T-helper 1 cell treated with Interleukin-12 subunit alpha and Interleukin-12 subunit beta and Interleukin-4 antibody, amounts not matched to agents 30 μg/mL and 1 μg/mL, for 36 hours (primary cell): ENCODE results near the gene IGDCC3.

Source experiments
- H3K27ac Mint-ChIP-seq: one replicate; pipeline ENCODE4 v1.8.0; 2021; ENCODE audit warnings: mild to moderate bottlenecking, mixed read lengths
- H3K27me3 Mint-ChIP-seq: one replicate; pipeline ENCODE4 v1.8.0; 2021; ENCODE audit warnings: low read depth, mixed read lengths
- H3K36me3 Mint-ChIP-seq: one replicate; pipeline ENCODE4 v1.8.0; 2021; ENCODE audit warnings: low read depth, mixed read lengths
- H3K4me1 Mint-ChIP-seq: one replicate; pipeline ENCODE4 v1.8.0; 2021; ENCODE audit warnings: low read depth, mixed read lengths
- H3K4me3 Mint-ChIP-seq: one replicate; pipeline ENCODE4 v1.8.0; 2021; ENCODE audit warnings: mild to moderate bottlenecking, moderate library complexity, mixed read lengths
- H3K9me3 Mint-ChIP-seq: one replicate; pipeline ENCODE4 v1.8.0; 2021; ENCODE audit warnings: mixed read lengths

IGDCC3 gene

GRCh38 chr15:65373163-65373651 lies 4.6 kb downstream of the IGDCC3 start:
- Mint-ChIP-seq H3K27ac (no peak overlapping the region), H3K36me3 (no peaks in the 10 kb centered on the region), H3K4me3 (no peak overlapping the region), H3K4me1 (peaks cover 6% of the 10 kb centered on the region), H3K27me3 (peaks cover 43% of the 10 kb centered on the region), H3K9me3 (no peaks in the 10 kb centered on the region)

GRCh38 chr15:65372787-65373067 lies 5.1 kb downstream of the IGDCC3 start:
- no peak overlapping the region for H3K27ac Mint-ChIP-seq
- peaks cover 6% of the 10 kb centered on the region for H3K4me1 Mint-ChIP-seq
- H3K4me3 Mint-ChIP-seq = no peak overlapping the region
- no peaks in the 10 kb centered on the region for H3K36me3 Mint-ChIP-seq
- peaks cover 42% of the 10 kb centered on the region for H3K27me3 Mint-ChIP-seq
- no peaks in the 10 kb centered on the region for H3K9me3 Mint-ChIP-seq

GRCh38 chr15:65371976-65372786 lies 5.6 kb downstream of the IGDCC3 start:
- H3K27me3 Mint-ChIP-seq = peaks cover 41% of the 10 kb centered on the region
- no peaks in the 10 kb centered on the region for H3K36me3 Mint-ChIP-seq
- H3K27ac Mint-ChIP-seq = no peak overlapping the region
- H3K9me3 Mint-ChIP-seq = no peaks in the 10 kb centered on the region
- no peak overlapping the region for H3K4me3 Mint-ChIP-seq
- H3K4me1 Mint-ChIP-seq = peaks cover 6% of the 10 kb centered on the region

GRCh38 chr15:65370885-65371284 lies 6.9 kb downstream of the IGDCC3 start:
- peaks cover 28% of the 10 kb centered on the region for H3K27me3 Mint-ChIP-seq
- H3K9me3 Mint-ChIP-seq = no peaks in the 10 kb centered on the region
- H3K4me1 Mint-ChIP-seq = peaks cover 3% of the 10 kb centered on the region

GRCh38 chr15:65369651-65370050 lies 8.2 kb downstream of the IGDCC3 start:
- H3K27ac Mint-ChIP-seq = no peak overlapping the region
- H3K36me3 Mint-ChIP-seq = no peaks in the 10 kb centered on the region
- H3K4me3 Mint-ChIP-seq = no peak overlapping the region
- no peaks in the 10 kb centered on the region for H3K4me1 Mint-ChIP-seq
- no peaks in the 10 kb centered on the region for H3K9me3 Mint-ChIP-seq
- H3K27me3 Mint-ChIP-seq = peaks cover 15% of the 10 kb centered on the region

More at GRCh38 chr15:65370885-65371284, 6.9 kb downstream of the IGDCC3 start:
- no peak overlapping the region for H3K4me3 Mint-ChIP-seq
- no peaks in the 10 kb centered on the region for H3K36me3 Mint-ChIP-seq
- H3K27ac Mint-ChIP-seq = no peak overlapping the region

GRCh38 chr15:65369212-65369547 lies 8.6 kb downstream of the IGDCC3 start:
- Mint-ChIP-seq H3K36me3 (no peaks in the 10 kb centered on the region), H3K9me3 (no peaks in the 10 kb centered on the region), H3K27ac (no peak overlapping the region), H3K4me1 (no peaks in the 10 kb centered on the region), H3K27me3 (peaks cover 14% of the 10 kb centered on the region), H3K4me3 (no peak overlapping the region)

- H3K4me3 Mint-ChIP-seq = no peak overlapping the region
- no peaks in the 10 kb centered on the region for H3K36me3 Mint-ChIP-seq
- H3K9me3 Mint-ChIP-seq = no peaks in the 10 kb centered on the region
- peaks cover 12% of the 10 kb centered on the region for H3K27me3 Mint-ChIP-seq
- H3K4me1 Mint-ChIP-seq = no peaks in the 10 kb centered on the region
- H3K27ac Mint-ChIP-seq = no peak overlapping the region
Observed at GRCh38 chr15:65368302-65369211, 9.2 kb downstream of the IGDCC3 start.

- Mint-ChIP-seq H3K27ac (no peak overlapping the region), H3K4me1 (no peaks in the 10 kb centered on the region), H3K27me3 (peaks cover 6% of the 10 kb centered on the region), H3K36me3 (no peaks in the 10 kb centered on the region), H3K4me3 (no peak overlapping the region), H3K9me3 (no peaks in the 10 kb centered on the region)
Observed at GRCh38 chr15:65366122-65366892, 11.5 kb downstream of the IGDCC3 start.

GRCh38 chr15:65365229-65365628 lies 12.6 kb downstream of the IGDCC3 start:
- no peaks in the 10 kb centered on the region for H3K4me1 Mint-ChIP-seq
- no peaks in the 10 kb centered on the region for H3K9me3 Mint-ChIP-seq
- no peaks in the 10 kb centered on the region for H3K36me3 Mint-ChIP-seq
- H3K4me3 Mint-ChIP-seq = no peak overlapping the region
- no peak overlapping the region for H3K27ac Mint-ChIP-seq
- peaks cover 8% of the 10 kb centered on the region for H3K27me3 Mint-ChIP-seq

- Mint-ChIP-seq H3K27ac (no peak overlapping the region), H3K36me3 (no peaks in the 10 kb centered on the region), H3K27me3 (peaks cover 21% of the 10 kb centered on the region), H3K4me3 (no peak overlapping the region), H3K9me3 (no peaks in the 10 kb centered on the region), H3K4me1 (no peaks in the 10 kb centered on the region)
Observed at GRCh38 chr15:65363766-65364165, 14.0 kb downstream of the IGDCC3 start.

GRCh38 chr15:65363306-65363705 lies 14.5 kb downstream of the IGDCC3 start:
- Mint-ChIP-seq H3K36me3 (no peaks in the 10 kb centered on the region), H3K27ac (no peak overlapping the region), H3K27me3 (peaks cover 22% of the 10 kb centered on the region), H3K4me1 (no peaks in the 10 kb centered on the region), H3K4me3 (no peak overlapping the region), H3K9me3 (no peaks in the 10 kb centered on the region)

GRCh38 chr15:65362491-65362890 lies 15.3 kb downstream of the IGDCC3 start:
- Mint-ChIP-seq H3K9me3 (no peaks in the 10 kb centered on the region), H3K27ac (no peak overlapping the region), H3K4me3 (no peak overlapping the region), H3K27me3 (peaks cover 30% of the 10 kb centered on the region), H3K4me1 (no peaks in the 10 kb centered on the region), H3K36me3 (no peaks in the 10 kb centered on the region)

GRCh38 chr15:65361708-65362459 lies 15.9 kb downstream of the IGDCC3 start:
- no peaks in the 10 kb centered on the region for H3K36me3 Mint-ChIP-seq
- H3K27me3 Mint-ChIP-seq = peaks cover 36% of the 10 kb centered on the region

GRCh38 chr15:65360506-65360905 lies 17.3 kb downstream of the IGDCC3 start:
- H3K4me1 Mint-ChIP-seq = peaks cover 2% of the 10 kb centered on the region
- no peaks in the 10 kb centered on the region for H3K9me3 Mint-ChIP-seq
- no peak overlapping the region for H3K27ac Mint-ChIP-seq
- H3K36me3 Mint-ChIP-seq = peaks cover 2% of the 10 kb centered on the region
- no peak overlapping the region for H3K4me3 Mint-ChIP-seq
- H3K27me3 Mint-ChIP-seq = peaks cover 49% of the 10 kb centered on the region

More at GRCh38 chr15:65361708-65362459, 15.9 kb downstream of the IGDCC3 start:
- no peak overlapping the region for H3K27ac Mint-ChIP-seq
- no peaks in the 10 kb centered on the region for H3K4me1 Mint-ChIP-seq
- no peaks in the 10 kb centered on the region for H3K9me3 Mint-ChIP-seq
- no peak overlapping the region for H3K4me3 Mint-ChIP-seq
